Breast epithelium (tissue), 3 donors: ENCODE data around the gene PLD4.

Source experiments
- POLR2A ChIP-seq: fragments of 450-650 bp; IDR thresholded peaks from one replicate; pipeline ENCODE4 v1.6.1; 2016; ENCODE audit warnings: antibody characterized with exemption, mild to moderate bottlenecking, moderate library complexity
- TF ChIP-seq, protein P1 (sequence below), 3 donors: fragments of 450-650 bp; IDR thresholded peaks; one replicate each; pipeline ENCODE4 v1.5.1; 2016 to 2017; ENCODE audit warnings: antibody characterized with exemption in 3 of 3, mild to moderate bottlenecking in 3 of 3, moderate library complexity in 3 of 3

DNA sequence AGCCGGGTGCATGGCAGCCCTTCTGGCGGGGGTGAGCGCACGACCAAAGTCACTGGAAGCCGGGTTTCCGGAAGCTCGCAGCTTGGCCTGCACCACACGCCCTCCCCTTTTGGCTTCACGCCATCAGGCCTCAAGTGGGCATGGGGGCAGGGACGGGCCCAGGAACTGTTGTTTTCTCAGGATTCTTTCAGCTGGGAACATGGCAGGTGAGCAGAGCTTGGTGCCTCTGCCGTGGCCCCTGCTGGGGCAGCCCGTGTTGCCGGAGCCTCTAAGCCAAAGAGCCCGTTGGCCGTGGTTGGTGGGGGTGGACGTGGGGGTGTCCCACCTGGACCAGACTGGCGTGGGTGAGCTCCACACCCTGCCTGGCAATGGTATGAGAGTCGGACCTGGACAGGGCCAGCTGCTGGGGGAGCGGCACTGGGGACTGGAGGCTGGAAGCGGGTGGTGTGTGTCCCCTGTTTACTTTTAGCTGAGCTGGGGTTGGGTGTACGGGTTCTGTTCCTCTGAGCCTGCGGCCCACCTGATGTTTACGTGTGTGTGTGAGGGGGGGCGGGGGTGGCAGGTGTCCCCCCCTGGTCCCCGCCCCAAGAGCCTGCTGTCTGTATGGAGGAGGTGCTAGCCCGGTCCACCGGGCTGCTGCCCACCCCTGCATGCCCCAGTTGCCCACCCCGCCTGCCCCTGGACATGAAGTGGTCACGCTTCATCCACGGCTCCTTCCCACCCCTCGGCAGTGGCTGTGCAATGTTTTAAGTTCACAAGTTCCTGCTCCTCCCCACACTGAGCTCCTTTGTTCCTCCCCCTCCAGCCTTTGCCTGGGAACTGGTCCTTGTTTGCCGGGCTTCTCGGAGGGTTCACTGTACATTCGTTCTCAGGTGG, 28.7 kb upstream of the PLD4 start:
- no peak for TF ChIP-seq POLR2A
- TF ChIP-seq, protein P1, sequence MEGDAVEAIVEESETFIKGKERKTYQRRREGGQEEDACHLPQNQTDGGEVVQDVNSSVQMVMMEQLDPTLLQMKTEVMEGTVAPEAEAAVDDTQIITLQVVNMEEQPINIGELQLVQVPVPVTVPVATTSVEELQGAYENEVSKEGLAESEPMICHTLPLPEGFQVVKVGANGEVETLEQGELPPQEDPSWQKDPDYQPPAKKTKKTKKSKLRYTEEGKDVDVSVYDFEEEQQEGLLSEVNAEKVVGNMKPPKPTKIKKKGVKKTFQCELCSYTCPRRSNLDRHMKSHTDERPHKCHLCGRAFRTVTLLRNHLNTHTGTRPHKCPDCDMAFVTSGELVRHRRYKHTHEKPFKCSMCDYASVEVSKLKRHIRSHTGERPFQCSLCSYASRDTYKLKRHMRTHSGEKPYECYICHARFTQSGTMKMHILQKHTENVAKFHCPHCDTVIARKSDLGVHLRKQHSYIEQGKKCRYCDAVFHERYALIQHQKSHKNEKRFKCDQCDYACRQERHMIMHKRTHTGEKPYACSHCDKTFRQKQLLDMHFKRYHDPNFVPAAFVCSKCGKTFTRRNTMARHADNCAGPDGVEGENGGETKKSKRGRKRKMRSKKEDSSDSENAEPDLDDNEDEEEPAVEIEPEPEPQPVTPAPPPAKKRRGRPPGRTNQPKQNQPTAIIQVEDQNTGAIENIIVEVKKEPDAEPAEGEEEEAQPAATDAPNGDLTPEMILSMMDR (IDR thresholded peaks at IDR 0.05) = no peak
